Caki2 (cell line): ENCODE data around the gene BPIFB6. TPM values are rescaled to one million over a fixed set of nuclear protein-coding genes. Genes with fewer than 3 reads are reported as not detected.

ENCODE experiments used
- DNase-seq: peaks from one replicate; pipeline ENCODE4 v3.0.0-alpha.2; 2015; ENCODE audit warnings: low read depth
- in situ Hi-C: cut with HindIII; loops from 2 replicates; pipeline ENCODE4 v1.10.0; 2016; ENCODE audit warnings: low sequenced_read_pairs, low pct_unique_long_range_greater_than_20kb, mixed read lengths
- total RNA-seq: library from RNA; depleted of rRNA; stranded (reverse); fragments of >200 nt; shearing (Covaris generic); gene quantifications from 2 replicates; pipeline ENCODE4 v1.2.3, GENCODE V29; 2014; ENCODE audit warnings: low replicate concordance; rRNA removed

The BPIFB6 gene, protein sequence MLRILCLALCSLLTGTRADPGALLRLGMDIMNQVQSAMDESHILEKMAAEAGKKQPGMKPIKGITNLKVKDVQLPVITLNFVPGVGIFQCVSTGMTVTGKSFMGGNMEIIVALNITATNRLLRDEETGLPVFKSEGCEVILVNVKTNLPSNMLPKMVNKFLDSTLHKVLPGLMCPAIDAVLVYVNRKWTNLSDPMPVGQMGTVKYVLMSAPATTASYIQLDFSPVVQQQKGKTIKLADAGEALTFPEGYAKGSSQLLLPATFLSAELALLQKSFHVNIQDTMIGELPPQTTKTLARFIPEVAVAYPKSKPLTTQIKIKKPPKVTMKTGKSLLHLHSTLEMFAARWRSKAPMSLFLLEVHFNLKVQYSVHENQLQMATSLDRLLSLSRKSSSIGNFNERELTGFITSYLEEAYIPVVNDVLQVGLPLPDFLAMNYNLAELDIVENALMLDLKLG
- not detected in 2 replicates for total RNA-seq

DNA sequence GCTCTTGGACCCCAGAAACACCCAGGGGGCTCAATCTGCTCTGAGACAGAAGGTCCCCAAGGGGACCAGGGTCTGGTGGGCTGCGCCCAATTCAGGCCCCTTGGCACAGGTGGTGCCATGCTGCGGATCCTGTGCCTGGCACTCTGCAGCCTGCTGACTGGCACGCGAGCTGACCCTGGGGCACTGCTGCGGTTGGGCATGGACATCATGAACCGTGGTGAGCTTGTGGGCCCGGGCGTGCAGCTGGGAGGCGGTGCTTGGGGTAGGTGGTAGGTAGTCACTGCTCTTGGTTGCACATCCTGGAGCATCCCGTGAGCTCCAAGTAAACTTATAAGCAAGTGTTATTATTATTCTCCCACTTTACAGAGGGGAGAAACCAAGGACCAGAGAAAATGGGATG, at the start of gene BPIFB6:
TSS of gene BPIFB6 (plus strand) at position 118 of the 400 bp plus-strand sequence. CDS start at position 118, 0 bp downstream.
- no peak for DNase-seq
- in situ Hi-C loops: no loop called here

DNA sequence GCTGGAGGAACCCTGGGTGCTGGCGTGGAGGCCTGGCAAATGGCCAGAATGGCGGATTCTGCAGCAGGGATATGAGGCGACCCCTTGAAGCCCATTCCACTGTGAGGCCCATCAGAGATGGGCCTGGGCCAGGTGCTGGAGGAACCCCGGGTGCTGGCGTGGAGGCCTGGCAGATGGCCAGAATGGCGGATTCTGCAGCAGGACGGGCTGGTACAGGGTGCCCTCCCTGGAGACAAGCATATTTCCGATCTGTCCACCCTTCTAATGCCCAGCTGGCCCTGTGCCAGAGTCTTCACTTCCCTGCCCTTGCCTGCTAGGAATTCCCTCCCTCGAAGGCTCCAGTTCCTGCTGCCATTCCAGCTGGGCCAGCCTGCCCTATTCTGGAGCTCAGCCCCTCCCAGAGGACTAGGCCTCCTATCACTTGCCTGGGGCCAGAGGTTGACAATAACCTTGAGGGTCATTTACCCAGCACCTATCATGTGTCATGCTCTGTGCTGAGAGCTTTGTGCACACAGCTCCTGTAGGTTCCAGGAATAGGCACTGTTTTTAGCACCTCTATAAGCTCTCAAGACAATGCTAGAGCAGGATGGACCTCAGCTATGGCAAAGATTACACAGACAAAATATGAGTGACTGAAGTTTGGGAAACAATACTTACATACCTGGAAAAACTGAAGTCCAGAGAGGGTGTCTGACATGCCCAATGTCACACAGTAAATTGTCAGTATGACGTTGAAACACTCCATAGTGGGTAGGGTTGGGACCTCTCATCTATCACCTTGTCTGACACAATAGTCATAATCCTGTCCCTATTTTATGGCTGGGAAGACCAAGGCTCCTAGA, 48.6 kb upstream of the BPIFB6 start:
- in situ Hi-C loops: no loop called here
- no peak for DNase-seq

DNA sequence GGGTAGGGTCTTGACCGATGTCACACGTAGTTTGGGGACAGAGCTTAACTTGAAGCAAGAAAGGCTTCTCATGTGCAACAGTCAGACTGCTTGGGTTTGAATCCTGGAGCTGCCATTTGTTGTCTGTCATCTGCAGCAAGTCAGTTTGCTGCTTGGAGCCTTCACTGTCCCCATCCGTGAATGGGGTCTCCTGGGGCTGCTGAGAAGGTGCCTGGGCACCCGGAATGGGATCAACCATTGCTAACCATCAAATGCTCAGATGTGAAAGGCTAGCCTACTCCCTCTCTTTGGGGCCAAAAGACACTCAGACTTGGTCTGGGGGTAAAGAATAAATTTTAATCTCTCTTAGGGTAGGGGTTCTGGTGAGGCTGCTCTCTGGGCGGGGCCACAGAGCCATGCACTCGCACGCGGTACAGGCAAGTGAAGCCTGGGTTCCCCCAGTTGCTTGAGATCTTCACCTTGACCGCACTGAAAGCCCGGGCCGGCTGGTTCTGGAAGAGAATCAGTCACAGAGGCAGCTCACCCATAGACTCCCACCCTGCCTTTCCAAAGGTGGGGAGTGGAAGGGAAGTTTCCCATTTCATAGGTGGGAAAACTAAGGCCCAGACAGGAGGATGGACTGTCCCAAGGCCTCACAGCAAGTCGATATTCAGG, 47.9 kb upstream of the BPIFB6 start:
- in situ Hi-C loops: no loop called here
- no peak for DNase-seq

DNA sequence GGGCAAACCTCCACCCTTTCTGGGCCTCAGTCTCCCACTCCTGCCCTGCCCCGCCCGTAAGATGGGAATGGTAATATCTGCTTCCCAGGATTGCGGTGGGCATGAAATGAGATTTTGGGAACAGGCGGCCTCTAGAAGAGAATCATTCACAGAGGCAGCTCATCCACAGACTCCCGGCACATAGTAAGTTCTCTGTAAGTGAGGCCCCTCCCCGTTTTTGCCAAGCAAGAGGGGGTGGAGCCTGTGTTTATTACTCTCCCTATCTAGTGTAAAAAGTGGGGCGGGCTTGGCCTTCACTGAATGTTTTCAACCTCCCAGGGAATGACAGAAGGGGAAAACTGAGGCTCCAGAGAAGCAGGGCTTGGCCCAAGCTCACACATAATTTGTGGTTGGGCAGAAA, 47.3 kb upstream of the BPIFB6 start:
- DNase-seq: no peak
- in situ Hi-C loops: no loop called here

DNA sequence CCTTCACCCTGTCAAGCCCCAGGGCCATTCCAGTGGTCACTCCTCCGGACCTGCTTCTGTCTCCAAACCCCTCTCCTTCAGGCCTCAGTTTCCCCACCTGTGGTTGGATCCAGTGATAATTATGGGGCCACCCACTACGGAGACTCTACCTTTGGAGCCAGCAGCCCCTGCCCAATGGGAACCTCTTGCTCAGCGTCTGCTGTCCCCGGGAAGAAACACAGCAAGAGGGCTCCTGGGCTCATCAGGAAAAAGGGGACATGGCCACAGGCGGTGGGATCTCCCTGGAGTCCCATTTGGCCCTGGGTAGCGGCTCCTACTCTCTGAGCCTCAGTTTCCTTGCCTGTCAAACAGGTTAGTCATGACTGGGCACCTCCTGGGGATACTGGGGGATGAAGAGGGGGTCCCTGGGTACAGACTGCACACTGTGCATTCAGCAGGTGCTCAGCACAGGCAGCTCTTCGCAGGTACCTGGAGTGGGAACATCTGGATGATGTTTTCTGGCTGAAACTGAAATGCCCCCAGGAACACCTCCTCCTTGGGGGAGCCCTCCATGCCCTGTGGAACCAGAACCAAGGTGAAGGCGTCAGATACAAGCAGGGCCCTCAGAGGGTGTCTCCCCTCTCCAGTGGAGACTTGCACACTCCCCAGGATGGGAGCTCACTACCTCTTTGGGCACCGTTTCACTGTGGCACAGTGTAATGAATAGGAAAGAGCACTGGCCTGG, 46.7 kb upstream of the BPIFB6 start:
- DNase-seq: no peak
- in situ Hi-C loops: no loop called here

DNA sequence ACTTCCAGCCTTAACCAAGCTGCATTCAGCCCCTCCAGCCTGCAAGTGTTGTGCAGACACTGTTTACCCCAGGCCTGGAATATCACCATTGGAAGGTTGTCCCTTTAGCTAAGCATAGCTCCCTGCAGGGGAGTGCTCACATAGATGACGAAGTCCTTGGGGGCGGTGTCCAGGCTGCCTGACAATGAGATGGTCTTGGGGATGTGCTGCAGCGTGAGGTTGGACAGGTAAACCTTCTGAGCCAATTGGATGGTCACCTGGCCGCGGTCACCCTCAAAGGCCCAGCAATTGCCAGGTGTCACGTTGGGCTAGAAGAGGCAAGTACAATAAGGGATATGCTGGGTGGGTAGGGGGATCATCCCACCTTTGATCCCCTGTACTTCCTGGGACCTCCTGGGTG, 45.9 kb upstream of the BPIFB6 start:
- in situ Hi-C loops: no loop called here
- no peak for DNase-seq

DNA sequence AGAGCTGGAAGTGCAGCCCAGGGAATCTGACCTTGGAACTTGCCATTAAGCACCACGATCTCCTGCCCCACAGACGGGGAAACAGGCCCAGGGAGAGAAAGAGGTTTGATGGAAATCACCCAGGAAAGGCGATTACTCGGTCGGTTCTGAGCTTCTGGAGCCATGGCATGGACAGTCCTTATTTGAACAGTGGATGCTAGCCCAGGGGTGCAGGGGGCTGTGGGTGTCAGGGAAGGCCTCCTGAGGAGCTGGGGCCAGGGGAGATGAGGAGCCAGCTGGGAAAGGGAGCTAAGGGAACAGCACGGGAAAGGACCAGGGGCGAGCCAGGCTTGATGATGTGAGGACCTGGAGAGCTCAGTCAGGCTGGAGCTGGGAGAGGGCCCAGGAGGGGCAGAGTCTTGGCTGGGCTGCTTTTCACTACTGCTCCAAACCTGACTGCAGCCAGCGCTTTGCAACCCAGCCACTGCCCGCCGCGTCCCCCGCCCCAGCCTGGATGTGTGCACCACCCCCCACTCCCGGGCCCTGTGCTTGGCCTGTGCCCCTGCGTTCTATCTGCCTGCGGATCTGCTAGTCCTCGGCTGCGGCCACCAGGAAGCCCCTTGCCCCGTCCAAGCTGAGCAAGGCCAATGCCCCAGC, 45.0 kb upstream of the BPIFB6 start:
- in situ Hi-C loops: no loop called here

DNA sequence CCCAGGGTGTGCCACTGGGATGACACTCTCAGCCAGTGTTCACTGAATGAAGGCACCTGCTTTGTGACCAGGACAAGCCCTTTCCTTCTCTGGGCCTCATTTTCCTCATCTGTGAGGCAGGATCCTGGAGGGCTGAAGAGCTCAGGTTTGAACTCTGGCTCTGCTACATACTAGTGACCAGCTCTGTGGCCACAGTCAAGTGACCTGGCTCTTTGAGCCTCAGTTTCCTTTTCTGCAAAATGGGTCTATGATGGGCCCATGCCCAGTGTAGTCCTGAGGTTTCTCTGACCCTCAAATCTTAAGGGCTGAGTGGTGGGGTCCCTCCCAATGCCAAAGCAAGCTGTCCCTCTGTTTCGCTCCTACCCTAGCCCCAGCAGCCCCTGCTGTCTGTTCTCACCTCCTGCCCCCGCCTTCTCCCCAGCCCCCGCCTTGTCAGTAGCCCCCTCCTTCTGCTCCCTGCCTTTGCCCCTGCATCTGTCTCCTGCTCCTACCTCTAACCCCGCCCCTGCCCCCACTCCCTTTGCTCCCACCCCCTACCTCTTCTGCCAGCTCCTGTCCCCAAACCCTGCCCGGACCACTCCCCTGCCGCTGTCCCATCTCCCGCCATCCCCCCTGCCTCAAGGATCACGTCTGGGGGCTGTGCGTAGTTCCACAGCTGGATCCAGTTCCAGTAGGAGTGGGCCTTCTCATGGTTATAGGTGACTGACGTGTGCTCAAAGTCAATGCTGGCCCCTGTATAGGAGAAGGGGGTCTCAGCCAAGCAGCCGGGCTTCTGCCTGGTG, 44.2 kb upstream of the BPIFB6 start:
- in situ Hi-C loops: no loop called here
- DNase-seq: no peak

More for the DNA sequence above, 45.0 kb upstream of the BPIFB6 start:
- DNase-seq: no peak

DNA sequence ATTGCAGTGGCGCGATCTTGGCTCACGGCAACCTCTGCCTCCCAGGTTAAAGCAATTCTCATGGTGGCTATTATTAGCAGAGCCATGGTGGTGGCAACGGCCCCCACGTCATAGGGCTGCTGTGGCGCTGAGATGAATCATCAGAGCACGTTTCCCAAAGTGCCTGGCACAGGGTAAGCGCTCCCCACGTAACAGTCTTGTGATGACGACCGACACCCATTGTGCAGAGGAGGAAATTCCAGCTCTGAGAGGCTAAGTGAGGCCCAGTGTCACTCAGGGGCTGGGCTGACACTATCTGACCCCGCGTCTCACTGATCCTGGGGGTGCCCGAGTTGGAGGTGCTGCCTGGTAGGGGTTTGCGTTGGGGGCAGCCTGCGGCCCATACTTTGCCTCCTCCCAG, 43.4 kb upstream of the BPIFB6 start:
- in situ Hi-C loops: no loop called here
- no peak for DNase-seq

DNA sequence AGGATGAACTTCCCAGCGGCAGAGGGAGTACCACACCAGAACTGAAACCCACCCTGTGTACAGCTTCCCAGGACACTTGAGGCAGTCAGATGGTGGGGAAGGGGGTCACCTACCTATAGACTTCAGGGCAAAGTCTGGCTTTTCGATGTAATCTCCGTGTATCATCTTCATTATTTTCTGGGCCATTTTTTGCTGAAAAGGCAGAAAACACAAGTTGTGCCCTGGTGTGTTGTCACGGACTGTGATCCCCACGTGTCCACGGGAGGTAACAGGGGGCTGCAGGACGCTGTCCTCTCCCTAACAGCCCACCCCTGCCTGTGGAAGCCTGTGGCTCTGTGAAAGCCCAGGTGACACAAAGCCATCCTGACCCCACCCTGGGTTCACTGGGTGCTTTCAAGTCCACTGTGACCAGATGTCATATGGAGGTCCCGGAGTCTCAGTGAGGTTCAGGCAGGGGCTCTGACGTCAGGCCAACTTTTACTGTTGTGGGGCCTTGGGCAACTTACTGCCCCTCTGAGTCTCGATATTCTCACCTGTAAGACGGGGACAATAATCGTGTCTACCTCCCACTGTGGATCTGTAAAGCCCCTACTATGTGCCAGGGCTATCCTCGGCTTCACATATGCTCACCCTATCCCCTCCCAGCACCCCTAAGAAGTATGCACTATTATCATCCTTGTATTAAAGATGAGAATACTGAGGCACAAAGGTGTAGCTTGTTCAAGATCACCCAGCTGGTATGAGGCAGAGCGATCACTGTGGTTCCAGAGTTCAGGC, 41.8 kb upstream of the BPIFB6 start:
- in situ Hi-C loops: no loop called here
- no peak for DNase-seq

DNA sequence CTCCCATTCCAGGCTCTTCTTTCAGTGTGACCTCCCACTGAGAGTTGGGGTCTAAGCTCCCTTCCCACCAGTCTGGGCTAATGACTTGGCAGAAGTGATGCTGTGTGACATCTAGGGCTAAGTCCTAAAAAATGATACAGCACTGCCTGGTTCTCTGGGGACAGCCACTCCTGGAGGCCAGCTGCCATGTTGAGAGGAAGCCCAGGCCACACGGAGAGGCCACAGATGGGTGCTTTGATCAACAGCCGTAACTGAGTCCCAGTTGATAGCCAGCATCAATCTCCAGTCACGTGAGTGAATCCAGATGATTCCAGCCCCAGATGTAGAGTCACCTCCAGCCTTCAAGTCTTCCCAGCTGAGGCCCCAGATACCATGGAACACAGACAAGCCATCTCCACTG, 41.0 kb upstream of the BPIFB6 start:
- in situ Hi-C loops: no loop called here
- DNase-seq: no peak

DNA sequence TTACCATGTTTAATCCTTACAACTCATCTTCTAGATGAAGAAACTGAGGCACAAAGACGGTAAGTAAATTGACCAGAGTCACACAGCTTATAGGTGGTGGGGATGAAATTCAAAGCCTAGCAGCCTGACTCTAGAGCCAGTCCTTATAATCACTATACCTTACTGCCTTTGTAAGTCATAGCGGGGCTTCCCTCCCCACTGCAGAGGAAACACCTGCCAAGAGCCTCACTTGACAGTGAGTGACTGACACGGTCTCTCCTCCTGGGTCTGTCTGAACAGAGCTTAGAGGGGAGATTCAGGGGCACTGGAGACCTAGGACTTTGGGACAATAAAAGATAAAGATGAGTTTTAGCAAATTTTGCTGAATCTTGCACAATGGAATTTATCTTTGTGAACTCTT, 40.1 kb upstream of the BPIFB6 start:
- in situ Hi-C loops: no loop called here
- DNase-seq: no peak

DNA sequence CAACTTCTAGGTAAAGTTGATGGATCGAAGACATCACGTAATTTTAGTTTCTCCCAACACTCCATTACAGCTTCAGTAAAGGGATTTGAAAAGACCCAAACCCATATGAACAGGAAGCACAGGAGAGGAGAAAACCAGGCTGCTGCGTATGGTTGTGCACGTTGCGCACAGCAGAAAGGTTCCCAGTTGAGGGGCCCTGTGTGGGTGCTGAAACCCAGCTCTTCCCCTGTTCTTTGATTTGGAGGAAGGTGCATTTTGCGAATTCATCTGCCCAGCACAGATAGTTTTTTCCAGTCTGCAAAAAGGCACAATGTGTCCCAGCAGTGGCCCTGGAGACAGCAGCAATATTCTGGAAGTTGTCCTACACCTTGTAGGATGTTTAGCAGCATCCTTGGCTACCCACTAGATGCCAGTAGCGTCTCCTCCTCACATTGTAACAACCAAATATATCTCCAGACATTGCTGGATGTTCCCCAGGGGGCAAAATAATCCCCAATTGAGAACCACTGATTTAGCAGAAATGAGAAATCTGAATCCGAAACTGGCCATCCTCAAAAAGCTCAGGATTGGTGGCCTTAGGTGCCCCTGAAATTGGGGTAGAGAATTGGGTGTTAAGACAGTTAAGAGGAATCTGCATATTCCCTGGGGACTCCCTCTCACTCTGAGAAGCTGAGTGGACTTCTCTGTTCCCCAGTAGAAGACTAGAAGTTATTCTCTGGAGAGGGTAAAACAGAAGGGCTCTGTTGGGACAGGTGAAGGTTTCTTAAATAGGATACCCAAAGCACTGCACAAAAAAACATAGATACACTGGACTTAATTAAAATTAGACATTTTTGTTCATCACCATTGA, 39.4 kb upstream of the BPIFB6 start:
- in situ Hi-C loops: no loop called here

DNA sequence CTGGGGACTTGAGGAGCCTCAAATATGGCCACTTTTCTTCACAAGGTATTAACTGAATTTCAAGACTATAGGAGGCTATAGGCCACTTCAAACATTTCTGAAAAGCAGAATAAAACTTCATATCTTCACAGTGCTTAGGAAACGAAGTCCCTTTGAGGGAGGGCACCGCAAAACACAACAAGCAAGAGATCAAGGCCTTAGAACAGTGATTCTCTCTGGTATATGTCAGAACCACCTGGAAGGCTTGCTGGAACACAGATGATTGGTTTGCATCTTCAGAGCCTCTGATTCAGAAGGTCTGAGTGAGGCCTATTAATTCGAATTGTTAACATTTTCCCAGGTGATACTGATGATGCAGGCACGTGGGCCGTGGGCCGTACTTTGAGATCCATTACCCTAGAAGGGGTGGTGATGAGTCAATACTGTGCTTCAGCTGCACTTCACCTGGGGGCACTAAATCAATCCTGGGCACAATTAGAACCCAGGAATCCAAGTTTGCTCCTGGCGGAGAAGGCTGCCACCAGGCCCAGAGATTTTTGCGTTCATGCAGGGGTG, 37.9 kb upstream of the BPIFB6 start:
- in situ Hi-C loops: no loop called here
- DNase-seq: no peak

More for the DNA sequence above, 39.4 kb upstream of the BPIFB6 start:
- DNase-seq: no peak

DNA sequence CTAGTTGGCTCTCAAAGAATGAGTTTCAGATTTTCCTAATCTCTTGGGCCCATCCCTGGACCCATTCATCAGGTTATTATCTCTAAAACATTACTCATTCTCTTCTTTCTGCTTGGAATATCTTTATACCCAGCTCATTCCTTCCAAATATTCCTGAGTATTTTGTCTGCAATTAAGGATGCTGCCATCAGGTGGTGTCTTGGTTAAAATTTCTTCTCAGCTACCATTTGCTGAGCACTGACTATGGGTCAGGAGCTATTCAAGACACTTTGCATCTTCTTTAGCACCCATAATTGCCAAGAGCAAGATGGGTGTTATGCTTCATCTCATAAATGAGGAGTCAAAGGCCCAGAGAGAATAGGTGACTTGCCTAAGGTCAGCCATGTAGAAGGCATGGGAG, 35.6 kb upstream of the BPIFB6 start:
- no peak for DNase-seq
- in situ Hi-C loops: no loop called here
